ENCODE data around the gene ZBED4.
"Not testable (repeated sequence)": the region's sequence is repeated elsewhere in the genome, so short reads cannot be mapped to it uniquely, and the experiment has no call there.

ZBED4 gene

GRCh38 chr22:49826603-49827270 is 26.9 kb upstream of the ZBED4 start:
- peak in 1 of 2 experiments; percentile 32 for DNase-seq

- DNase-seq = no peak
Observed at GRCh38 chr22:49827271-49827852, 26.3 kb upstream of the ZBED4 start.

- peak; percentile 51 to 59 for DNase-seq
Observed at GRCh38 chr22:49827853-49828598, 25.6 kb upstream of the ZBED4 start, which contains the start of gene BRD1. Gene BRD1 (minus strand): TSS chr22:49827873. CDS start chr22:49824317, 3,556 bp downstream.

- no peak for DNase-seq
Observed at GRCh38 chr22:49828599-49828965, 25.1 kb upstream of the ZBED4 start.

GRCh38 chr22:49829044-49829853 is 24.4 kb upstream of the ZBED4 start:
- peak in 1 of 2 experiments; percentile 19 for DNase-seq

GRCh38 chr22:49833340-49834007 is 20.2 kb upstream of the ZBED4 start:
- no peak for DNase-seq

- DNase-seq = peak; percentile 83 to 88
Observed at GRCh38 chr22:49838771-49839717, 14.6 kb upstream of the ZBED4 start.

GRCh38 chr22:49845241-49845640 is 8.4 kb upstream of the ZBED4 start:
- DNase-seq = no peak

GRCh38 chr22:49845666-49846459 is 7.8 kb upstream of the ZBED4 start:
- no peak for DNase-seq

GRCh38 chr22:49847751-49848689 is 5.6 kb upstream of the ZBED4 start:
- no peak for DNase-seq

- no peak for DNase-seq
Observed at GRCh38 chr22:49848690-49849160, 4.9 kb upstream of the ZBED4 start.

GRCh38 chr22:49849161-49850020 is 4.3 kb upstream of the ZBED4 start:
- DNase-seq = no peak

GRCh38 chr22:49850021-49850911 is 3.4 kb upstream of the ZBED4 start:
- DNase-seq = no peak

- no peak for DNase-seq
Observed at GRCh38 chr22:49850959-49851802, 2.5 kb upstream of the ZBED4 start.

- DNase-seq = not testable (repeated sequence)
Observed at GRCh38 chr22:49852568-49852897, 1.1 kb upstream of the ZBED4 start.
